Subcutaneous adipose tissue (tissue), 4 donors: ENCODE data around the gene SRBD1. TPM values are rescaled to one million over a fixed set of nuclear protein-coding genes. Genes with fewer than 3 reads are reported as not detected.

Source experiments
- CTCF ChIP-seq: fragments of 450-650 bp; IDR thresholded peaks from one replicate; pipeline ENCODE4 v1.5.1; 2016; ENCODE audit warnings: low read depth, mild to moderate bottlenecking, control low read depth, antibody characterized with exemption, moderate library complexity
- total RNA-seq, 4 donors: library from RNA; depleted of rRNA; stranded (reverse); fragments of >200 nt; gene quantifications; one replicate each; pipeline ENCODE4 v1.1.0, GENCODE V29; 2016

Gene SRBD1
- total RNA-seq, 4 donors from 2014 or later, result 20.3 to 28.0 (median 23.5) TPM

GRCh38 chr2:45399040-45399784 is 211.9 kb downstream of the SRBD1 start:
- no peak for TF ChIP-seq CTCF

- TF ChIP-seq CTCF, result no peak
Observed at GRCh38 chr2:45397292-45397691, 213.8 kb downstream of the SRBD1 start.

- no peak for TF ChIP-seq CTCF
Observed at GRCh38 chr2:45396671-45397070, 214.4 kb downstream of the SRBD1 start.

GRCh38 chr2:45394842-45395241 is 216.2 kb downstream of the SRBD1 start:
- TF ChIP-seq CTCF, result no peak

GRCh38 chr2:45394216-45394615 is 216.9 kb downstream of the SRBD1 start:
- TF ChIP-seq CTCF, result no peak

- no peak for TF ChIP-seq CTCF
Observed at GRCh38 chr2:45391866-45392265, 219.2 kb downstream of the SRBD1 start.

GRCh38 chr2:45390861-45391260 is 220.2 kb downstream of the SRBD1 start:
- no peak for TF ChIP-seq CTCF
